Islet precursor cell (in vitro differentiated cells): ENCODE measurements around the gene BMPR1B.
"Not testable (repeated sequence)": the region's sequence is repeated elsewhere in the genome, so short reads cannot be mapped to it uniquely, and the experiment has no call there.

Experiments
- DNase-seq: peaks from one replicate; pipeline ENCODE4 v3.0.0-alpha.2; 2018

BMPR1B gene

DNA sequence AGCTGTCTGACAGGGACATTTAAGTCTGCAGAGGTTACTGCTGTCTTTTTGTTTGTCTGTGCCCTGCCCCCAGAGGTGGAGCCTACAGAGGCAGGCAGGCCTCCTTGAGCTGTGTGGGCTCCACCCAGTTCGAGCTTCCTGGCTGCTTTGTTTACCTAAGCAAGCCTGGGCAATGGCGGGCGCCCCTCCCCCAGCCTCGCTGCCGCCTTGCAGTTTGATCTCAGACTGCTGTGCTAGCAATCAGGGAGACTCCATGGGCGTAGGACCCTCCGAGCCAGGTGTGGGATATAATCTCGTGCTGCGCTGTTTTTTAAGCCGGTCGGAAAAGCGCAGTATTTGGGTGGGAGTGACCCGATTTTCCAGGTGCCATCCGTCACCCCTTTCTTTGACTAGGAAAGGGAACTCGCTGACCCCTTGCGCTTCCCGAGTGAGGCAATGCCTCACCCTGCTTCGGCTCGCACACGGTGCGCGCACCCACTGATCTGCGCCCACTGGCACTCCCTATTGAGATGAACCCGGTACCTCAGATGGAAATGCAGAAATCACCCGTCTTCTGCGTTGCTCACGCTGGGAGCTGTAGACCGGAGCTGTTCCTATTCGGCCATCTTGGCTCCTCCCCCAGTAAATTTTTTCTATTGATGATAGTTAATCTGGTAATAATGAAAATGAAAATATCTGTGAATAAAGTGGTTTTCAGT, 83.6 kb downstream of the BMPR1B start:
- DNase-seq = not testable (repeated sequence)

DNA sequence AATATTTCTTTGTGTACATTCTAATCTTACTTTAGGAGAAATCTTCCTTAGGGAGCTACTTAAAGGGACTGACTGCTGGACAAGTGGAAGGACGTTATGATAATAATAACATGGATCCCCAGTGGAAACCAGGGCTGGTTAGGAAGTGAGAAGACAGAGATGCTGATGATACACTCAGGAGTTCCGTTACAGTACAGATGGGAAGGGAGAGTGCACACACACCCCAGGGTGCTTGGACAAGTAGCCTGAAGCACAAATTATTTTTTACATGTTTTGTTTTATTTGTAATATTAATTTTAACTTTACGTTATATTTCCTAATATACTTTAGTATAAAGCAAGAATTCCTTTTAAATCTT, 84.1 kb downstream of the BMPR1B start:
- DNase-seq = no peak

DNA sequence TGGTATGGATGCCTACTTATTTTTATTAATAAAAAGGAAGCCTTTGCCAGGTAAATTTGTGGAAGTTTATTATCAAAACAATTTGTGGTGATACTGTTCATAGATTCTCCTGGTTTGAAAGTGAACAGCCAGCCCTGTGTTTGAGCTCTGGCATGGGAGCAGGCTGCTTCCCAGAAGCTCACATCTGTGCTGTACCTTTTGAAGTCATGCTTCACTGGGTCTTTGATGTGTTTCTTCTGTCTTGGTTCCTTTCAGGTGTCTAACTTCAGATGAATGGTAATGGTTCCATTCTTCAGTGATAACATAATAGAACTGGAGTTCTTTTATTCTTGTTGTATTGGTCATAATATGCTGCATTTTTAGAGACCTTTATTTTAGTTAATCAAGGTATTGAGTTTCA, 85.5 kb downstream of the BMPR1B start:
- no peak for DNase-seq

DNA sequence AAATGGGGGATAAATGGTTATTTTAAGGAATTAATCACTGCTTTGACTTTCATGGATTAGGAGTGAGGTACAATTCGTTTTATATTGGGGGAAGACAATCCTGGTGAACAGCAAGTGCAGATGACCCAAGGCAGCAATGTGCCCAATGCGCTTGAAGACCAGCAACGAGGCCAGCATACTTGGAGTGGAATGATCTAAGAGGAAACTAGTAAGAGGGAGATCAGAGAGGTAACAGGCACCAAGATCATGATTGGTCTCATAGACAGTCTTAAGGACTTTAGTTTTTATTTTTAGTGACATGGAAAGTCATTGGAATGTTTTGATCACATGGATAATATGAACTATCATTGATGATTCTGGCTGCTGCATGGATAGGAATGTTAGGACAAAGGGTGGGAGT, 90.6 kb downstream of the BMPR1B start:
- DNase-seq = no peak

DNA sequence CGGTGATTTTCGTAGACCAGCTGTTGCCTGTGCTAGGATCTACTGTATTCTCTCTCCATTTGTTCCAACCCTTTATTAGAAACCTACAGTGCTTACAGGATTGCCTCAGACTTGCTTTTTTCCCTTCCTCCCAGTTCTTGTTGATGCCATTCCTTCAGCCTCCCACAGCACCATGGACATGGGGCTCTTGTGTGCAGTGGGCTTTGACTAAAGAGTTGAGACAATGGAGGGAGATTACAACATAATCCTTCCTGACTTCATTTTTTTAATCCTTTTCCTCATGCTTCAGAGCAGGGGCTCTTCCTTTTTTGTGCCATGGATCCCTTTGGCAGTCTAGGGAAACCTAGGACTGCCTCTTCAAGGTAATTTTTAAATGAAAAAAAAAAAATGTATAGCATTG, 92.1 kb downstream of the BMPR1B start:
- DNase-seq = no peak

DNA sequence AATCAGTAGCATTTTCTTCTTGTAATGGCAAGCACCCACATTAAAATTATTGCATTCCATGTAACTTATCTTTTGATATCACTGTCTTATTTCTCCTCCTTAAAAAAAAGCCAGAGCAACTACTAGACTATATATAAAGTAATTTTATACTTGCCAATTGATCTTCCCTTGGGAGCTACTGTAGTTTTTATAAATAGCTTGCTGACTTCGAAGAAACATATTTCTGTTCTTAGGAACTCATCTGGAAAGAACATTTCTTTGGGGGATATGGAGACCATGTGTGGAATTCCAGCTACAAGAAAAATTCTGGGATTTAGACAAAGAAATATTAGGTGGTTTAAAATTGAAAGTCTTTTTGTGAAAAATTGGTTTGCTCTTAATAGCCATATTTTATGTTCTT, 94.9 kb downstream of the BMPR1B start:
- DNase-seq = no peak

DNA sequence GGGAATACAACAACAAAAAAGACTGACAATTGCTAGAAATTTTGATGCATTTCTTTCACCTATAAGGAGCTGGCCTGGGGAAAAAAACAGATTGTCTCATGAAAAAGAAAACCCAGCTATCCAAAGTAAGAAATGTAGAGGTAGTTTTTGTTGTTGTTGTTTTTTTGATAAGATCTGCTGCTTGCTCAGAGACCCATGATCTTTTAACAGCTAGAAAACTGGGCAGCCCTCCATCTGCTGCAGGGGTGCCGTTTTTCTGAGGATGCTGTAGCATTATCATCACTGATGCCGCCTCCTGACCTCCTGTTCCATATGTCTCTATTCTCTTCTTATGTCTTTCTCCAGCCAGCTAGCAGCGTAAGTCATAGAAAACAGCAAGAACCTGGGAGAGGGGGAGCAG, 98.3 kb downstream of the BMPR1B start:
- no peak for DNase-seq

DNA sequence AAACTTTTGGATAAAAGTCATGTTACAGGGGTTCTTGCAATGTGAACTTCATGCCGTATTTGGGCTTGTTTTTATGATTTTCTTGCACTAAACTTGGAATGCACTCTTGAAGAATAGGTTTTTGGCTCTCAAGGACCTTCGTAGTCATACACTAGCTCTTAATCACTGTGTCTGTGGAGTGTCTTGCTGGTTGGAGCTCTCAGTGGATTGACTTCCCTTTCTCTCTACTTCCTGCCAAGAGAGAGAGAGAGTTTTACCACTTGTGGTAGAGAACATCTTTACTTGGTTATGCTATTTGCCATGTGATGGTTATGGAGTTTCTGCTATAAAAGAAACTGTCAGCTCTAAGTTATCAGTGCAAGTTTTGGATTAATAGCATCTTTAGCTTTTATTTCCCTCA, 112.4 kb downstream of the BMPR1B start:
- DNase-seq = no peak

DNA sequence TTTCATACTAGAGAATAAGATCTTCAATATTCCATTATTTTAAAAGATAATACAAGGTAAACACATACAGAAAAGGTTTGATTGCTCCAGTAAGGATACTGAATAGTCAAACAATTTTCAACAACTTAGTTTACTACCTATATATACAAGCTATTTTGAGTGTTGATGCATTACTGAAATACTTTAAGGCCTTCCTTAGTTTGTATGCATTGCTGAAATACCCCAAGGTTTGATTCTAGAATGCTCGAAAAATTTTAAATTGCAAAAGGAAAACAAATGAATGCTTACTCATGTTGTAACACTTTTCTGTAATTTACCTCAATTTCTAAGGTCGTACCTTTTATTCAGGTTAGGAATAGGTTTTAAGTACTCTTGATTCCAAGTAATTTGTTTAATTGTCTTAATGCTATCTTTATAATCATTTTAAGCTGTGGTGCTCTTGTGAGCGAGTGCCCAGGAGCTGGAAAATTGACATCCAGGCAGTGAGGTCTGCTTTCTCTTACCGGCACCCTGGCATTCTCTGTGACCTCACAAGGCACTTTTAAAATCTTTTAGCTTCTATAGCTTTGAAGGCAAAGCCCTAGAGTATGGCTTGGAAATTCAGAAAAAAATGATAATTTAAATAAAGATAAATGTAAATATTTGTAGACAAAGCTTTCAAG, 114.0 kb downstream of the BMPR1B start:
- no peak for DNase-seq

DNA sequence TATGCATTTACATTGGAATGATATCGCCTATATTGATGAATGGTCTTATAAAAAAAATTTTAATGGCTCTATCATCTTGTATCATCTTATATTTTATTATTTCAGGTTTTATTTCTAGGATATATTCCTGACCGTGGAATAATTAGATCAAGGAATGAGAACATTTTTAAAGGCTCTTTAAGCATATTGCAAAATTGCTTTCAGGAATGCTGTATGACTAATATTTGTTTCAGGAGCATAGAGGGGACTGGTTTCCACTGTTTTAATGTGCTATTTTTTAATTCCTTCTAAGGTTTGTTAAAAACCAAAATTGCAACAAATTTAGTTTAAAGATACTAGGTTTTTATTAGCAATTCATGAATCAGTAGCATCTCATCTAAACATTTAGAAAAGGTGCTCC, 120.2 kb downstream of the BMPR1B start:
- DNase-seq = no peak

DNA sequence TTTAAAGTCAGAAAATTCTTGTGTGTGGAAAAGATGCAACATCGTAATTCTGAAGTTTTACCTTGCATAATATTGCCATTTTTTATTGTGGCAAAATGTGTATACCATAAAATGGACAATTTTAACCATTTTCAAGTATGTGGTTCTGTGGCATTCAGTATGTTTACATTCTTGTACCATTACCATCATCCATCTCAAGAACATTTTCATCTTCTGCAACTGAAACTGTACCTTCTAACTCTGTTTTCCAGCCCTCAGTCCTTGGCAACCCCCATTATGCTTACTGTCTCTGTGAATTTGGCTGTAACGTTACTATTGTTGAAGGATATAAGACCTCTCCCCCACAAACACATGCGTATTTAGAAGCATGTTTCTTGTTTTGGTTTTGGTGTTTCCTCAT, 123.2 kb downstream of the BMPR1B start:
- DNase-seq = no peak

DNA sequence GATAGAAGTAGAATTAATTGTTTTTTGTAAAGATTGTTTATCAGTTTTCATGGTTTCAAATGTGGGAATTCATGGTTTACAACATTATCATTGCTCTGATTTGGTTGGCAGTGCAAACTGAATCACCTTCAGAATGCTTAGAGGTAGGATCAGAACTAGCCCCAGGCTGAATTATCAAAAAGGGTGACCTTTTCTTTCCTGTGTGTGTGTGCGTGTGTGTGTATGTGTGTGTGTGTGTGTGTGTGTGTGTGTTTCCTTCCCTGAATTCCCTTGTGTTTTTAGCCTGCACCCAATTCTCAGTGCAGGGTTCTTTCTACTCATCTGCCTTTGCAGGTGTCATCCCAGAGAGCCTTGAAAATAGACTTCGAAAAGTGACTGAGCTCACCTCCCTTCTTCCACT, 125.0 kb downstream of the BMPR1B start:
- no peak for DNase-seq

DNA sequence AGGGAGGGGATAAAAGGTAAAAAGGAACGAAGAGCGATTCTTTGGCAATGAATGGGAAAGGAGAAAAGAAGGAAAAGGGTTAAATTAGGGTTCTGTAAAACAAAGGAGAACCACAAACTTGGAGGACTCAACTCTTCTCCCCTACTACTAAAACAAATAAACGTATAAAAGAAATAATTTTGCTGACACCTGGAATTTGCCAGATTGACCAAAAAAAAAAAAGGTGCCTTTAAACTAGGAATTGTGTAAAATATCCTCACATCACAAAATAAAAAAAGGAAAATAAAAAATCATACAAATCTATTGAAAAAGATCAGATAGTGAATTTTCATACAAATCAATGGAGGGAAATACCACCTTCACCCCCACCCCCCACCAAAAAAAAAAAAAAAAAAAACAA, 129.3 kb downstream of the BMPR1B start:
- no peak for DNase-seq

DNA sequence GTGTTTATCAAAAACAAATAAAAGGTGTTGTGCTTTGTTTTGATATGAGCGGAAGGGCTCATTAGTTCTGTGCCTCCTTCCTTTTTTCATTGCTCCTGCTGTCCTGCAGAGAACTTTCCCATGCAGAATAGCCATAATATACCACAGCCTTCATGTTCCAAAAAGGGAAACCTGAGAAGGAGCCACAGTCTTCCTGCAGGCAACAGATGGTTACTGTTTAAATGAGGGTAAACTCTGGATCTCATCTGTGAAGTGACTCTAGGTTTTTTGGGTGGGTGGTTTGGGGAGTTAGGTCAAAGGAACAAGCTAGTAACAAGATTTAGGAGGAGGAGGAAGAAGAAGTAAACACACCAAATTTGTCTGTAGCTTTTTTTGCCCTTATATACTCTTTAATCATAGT, 131.8 kb downstream of the BMPR1B start:
- no peak for DNase-seq

DNA sequence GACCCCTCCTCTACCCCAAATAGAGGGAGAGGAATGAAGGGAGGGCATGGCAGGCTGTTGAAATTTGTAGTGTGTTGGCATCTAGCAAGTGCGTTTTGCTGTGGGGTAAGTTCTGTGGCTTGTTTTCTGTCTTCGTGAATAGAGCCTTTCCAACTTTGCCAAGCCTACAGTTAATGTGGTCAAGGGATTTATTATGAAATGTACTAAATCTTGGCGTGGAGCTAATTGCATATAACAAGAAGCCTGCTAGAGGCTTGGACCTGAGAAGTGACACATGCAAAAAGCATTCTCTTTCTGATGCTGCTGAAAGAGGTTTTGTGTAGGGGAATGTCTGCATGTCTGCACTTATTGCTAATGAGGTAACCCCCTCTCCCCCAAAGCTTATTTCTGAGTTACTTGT, 132.2 kb downstream of the BMPR1B start:
- DNase-seq = no peak

DNA sequence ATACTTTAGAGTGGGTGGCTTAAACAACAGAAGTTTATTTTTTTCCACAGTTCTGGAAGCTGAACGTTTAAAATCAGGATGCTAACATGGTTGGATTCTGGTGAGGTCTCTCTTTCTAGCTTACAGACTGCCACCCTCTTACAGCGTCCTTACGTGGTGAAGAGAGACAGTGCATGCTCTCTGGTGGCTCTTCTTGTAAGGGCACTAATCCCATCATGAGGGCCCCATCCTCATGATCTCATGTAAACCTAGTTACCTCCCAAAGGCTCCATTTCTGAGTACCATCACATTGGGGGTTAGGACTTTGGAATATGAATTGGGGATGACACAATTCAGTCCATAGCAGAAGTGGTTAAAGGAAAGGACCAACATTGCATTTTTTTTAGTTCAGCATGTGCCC, 132.8 kb downstream of the BMPR1B start:
- DNase-seq = no peak

DNA sequence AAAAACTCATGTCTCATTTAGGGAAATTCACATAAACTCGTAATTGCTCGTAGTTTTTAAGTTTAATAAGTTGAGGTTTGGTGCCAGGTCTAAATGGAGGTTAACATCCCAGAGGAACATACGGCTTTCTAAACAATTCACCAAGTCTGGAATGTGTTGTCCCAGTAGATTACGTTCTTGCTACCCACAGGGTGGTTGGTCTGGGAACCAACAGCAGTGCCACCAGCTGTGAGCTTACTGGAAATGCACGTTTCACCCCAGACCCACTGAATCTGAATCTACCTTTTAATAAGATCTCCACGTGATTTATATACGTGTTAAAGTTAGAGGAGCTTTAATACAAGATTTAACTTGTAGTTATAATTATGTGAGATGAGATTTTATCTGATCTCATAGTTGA, 134.3 kb downstream of the BMPR1B start:
- DNase-seq = no peak

DNA sequence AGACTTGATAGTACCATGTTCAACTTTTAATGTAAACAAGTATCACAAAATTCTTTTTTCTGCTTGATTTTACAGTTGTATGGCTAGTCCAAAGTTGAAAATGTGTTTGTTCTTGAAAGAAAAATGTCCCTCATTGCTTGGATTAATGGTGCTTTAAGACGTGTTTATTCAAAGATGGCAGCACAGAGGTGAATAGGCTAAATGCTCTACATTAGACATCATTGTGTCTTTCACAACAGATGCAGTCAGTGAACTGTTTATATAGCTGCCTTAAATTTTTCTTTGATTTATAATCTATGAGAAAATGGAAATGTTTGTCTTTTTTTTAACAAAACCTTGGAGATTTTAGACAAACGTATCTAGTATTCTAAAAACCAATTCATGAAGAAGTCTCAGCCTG, 137.3 kb downstream of the BMPR1B start:
- DNase-seq = no peak

DNA sequence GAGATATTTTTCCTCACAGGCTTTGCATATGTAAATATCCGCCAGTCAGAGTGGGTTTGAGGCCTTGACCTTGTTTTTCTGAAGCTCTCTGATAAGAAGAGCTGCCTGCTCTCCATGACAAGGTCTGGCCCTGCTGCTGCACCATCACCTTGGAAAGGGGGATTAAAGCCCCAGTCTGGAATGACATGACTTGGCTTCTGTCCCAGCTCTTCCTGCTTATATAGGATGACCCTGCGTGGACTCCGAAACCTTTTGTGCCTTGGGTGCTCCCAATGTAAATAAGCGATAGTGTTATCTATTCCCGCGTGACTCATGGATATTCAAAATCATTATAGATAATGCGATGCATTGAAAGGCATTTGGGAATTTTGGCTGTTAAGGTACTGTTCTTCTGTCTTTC, 139.3 kb downstream of the BMPR1B start:
- no peak for DNase-seq

DNA sequence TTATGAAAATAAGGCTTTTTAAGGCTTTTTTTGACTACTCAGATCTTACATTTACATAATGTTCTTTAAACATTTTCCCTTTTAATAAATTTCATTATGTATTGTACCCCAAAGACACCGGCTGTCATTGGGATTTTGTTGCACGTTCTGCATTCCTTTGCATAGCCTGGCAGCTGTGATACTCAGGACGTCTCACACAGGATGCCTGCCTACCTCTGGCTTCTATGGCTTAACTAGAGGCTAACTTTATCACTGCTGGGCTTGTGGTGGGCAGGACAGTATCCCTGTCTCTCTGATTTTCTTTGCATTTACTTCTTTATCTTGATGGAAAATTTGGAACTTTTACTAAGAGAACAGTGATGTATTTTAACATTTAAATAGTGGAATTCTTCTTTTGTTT, 147.8 kb downstream of the BMPR1B start:
- DNase-seq = no peak

DNA sequence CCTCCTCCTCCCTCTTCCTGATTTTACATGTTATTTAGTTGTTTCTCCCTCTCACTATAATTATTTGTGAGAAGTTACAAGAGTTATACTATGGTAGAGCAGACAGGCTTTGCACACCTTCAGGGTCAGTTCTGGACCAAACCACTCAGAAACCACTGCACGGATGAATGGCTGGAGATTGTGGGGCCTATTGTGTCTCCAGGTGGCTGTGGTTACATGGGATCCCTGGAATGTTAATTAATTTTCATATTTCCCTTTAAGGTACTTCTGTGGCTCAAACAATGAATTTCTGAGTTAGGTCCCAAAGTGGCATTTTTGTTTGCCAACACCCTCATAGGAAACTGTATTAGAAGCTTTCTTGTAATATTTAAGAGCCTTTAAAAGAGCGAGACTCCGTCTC, 151.9 kb downstream of the BMPR1B start:
- no peak for DNase-seq

DNA sequence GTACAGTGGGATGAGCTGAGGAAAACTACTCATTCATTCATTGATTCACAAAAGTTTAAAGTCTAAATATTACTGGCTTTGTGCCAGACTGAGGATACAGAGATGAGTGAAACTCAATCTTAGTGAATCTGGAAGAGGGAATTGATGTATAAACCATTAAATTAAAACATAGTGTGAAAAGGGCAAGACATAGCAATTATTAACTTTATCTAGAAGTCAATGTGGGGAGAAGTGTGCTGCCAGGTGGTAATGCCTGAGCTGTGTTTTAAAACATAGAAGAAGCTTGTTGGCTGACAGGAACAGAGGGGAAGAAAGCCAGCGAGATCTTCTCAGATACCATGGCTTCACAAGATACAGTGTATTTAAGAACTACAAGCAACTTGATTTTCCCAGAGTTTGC, 153.4 kb downstream of the BMPR1B start:
- no peak for DNase-seq

DNA sequence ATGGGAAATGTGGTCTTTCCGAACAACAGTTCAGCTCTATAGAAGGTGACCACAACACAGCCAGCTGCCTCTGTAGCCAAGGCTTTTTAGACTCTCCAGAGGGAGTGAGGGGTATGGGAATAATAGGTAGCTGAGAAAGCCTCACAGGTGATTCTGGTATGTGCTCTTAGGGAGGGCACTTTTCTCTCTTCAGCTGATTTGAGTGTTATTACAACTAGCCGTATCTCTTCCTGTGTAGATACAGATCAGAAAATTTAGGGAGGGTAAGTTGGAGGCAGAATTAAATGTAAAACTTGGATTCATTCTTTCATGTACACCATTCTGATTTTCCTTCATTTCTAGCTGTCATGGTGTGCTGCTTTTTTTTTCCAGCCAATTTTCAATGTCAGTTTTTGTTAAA, 154.9 kb downstream of the BMPR1B start:
- no peak for DNase-seq

DNA sequence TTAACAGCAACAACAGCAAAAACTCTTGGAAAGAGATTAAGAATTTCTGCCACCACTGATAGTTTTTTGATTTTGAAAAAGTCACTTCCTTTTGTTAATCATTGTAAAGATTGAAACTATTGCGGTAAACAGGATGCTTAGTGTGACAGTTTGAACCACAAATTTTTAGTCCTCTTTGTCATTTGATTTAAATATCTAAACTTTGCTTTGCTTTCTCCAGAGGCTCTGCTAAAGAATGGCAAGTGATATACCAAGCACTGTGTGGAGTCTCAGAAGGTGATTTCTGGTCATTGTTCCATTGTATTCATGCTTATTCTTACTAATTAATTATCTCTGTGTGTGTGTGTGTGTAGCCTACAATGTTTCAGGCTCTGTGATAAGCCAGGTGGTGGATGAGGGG, 155.6 kb downstream of the BMPR1B start:
- DNase-seq = no peak

DNA sequence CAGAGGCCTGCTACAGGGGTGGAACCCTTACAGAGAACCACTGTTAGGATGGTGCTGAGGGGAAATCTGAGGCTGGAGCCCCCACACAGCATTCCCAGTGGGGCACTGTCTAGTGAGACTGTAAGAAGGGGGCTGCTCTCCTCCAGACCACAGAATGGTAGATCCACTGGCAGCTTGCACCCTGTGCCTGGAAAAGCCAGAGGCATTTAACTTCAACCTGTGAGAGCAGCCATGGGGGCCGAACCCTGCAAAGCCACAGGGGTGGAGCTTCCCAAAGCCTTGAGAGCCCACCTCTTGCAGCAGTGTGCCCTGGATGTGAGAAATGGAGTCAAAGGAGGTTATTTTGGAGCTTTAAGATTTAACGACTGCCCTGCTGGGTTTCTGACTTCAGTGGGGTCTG, 159.4 kb downstream of the BMPR1B start:
- DNase-seq = no peak
